GM19467 (cell line): ENCODE measurements around the gene C1orf21.

Experiments
- ATAC-seq: cut with Tn5 transposase; IDR thresholded peaks from one replicate; pipeline ENCODE4 v1.9.1; 2021; ENCODE audit warnings: mild to moderate bottlenecking, moderate library complexity; ENCODE audit not compliant: unreplicated experiment

The C1orf21 gene

GRCh38 chr1:184443201-184443600 lies 56.4 kb downstream of the C1orf21 start:
- no peak for ATAC-seq

GRCh38 chr1:184443624-184444023 lies 56.8 kb downstream of the C1orf21 start:
- ATAC-seq = no peak

- ATAC-seq = no peak
Observed at GRCh38 chr1:184445997-184446396, 59.2 kb downstream of the C1orf21 start.

GRCh38 chr1:184447651-184448185 lies 60.9 kb downstream of the C1orf21 start:
- no peak for ATAC-seq

- no peak for ATAC-seq
Observed at GRCh38 chr1:184449916-184450315, 63.1 kb downstream of the C1orf21 start.

- ATAC-seq = no peak
Observed at GRCh38 chr1:184455786-184456185, 69.0 kb downstream of the C1orf21 start.

GRCh38 chr1:184456189-184456588 lies 69.4 kb downstream of the C1orf21 start:
- ATAC-seq = no peak

GRCh38 chr1:184457500-184457899 lies 70.7 kb downstream of the C1orf21 start:
- ATAC-seq = no peak

- ATAC-seq = no peak
Observed at GRCh38 chr1:184461321-184461720, 74.5 kb downstream of the C1orf21 start.

- no peak for ATAC-seq
Observed at GRCh38 chr1:184462155-184462554, 75.3 kb downstream of the C1orf21 start.

GRCh38 chr1:184462990-184463389 lies 76.2 kb downstream of the C1orf21 start:
- ATAC-seq = no peak

- ATAC-seq = no peak
Observed at GRCh38 chr1:184463680-184464079, 76.9 kb downstream of the C1orf21 start.

- no peak for ATAC-seq
Observed at GRCh38 chr1:184464757-184465156, 77.9 kb downstream of the C1orf21 start.

GRCh38 chr1:184465489-184466146 lies 78.8 kb downstream of the C1orf21 start:
- no peak for ATAC-seq

- no peak for ATAC-seq
Observed at GRCh38 chr1:184467295-184467694, 80.5 kb downstream of the C1orf21 start.

GRCh38 chr1:184469396-184469795 lies 82.6 kb downstream of the C1orf21 start:
- ATAC-seq = no peak

GRCh38 chr1:184471686-184472085 lies 84.9 kb downstream of the C1orf21 start:
- ATAC-seq = no peak

- ATAC-seq = no peak
Observed at GRCh38 chr1:184472136-184472535, 85.3 kb downstream of the C1orf21 start.

GRCh38 chr1:184473176-184473966 lies 86.5 kb downstream of the C1orf21 start:
- no peak for ATAC-seq

GRCh38 chr1:184476187-184476586 lies 89.4 kb downstream of the C1orf21 start:
- no peak for ATAC-seq

GRCh38 chr1:184479435-184480167 lies 92.8 kb downstream of the C1orf21 start:
- ATAC-seq = no peak
